B cell (primary cell): Measurements from ENCODE around the gene RAD51AP2. TPM values are rescaled to one million over a fixed set of nuclear protein-coding genes. Genes with fewer than 3 reads are reported as not detected.
"Not testable (repeated sequence)": the region's sequence is repeated elsewhere in the genome, so short reads cannot be mapped to it uniquely, and the experiment has no call there.

Experiments
- ATAC-seq: fragments of 200-7000 bp; cut with Tn5 transposase; one replicate; pipeline ENCODE4 v1.10.0; 2021; ENCODE audit warnings: low read depth, mild to moderate bottlenecking, moderate number of reproducible peaks, moderate library complexity
- CTCF ChIA-PET: fragments of 350-600 bp; sonication (Branson Sonifier 250); formaldehyde crosslinking; loops from one replicate; lab custom pipeline; 2021; ENCODE audit warnings: antibody characterized with exemption, inconsistent platforms; lab: Charles Lee
- POLR2A ChIA-PET: fragments of 350-600 bp; sonication (Branson Sonifier 250); formaldehyde crosslinking; loops from one replicate; lab custom pipeline; 2021; ENCODE audit warnings: antibody characterized with exemption; lab: Charles Lee
- DNase-seq: peaks from one replicate; pipeline ENCODE4 v3.0.0; 2013
- H2AFZ ChIP-seq: 2 replicates; pipeline ENCODE4 v1.6.1; 2012; ENCODE audit warnings: mild to moderate bottlenecking, low read depth, low read length; ENCODE audit not compliant: insufficient read depth, poor library complexity, severe bottlenecking
- H3K27ac ChIP-seq, 2 donors: 1 replicate in 1 of 2; 2 replicates in 1 of 2; pipeline ENCODE4 v1.5.1; 2012 to 2013; ENCODE audit warnings: low read length in 2 of 2, mild to moderate bottlenecking in 2 of 2, moderate library complexity in 1 of 2
- H3K27me3 ChIP-seq, 4 experiments: fragments of 200-600 bp in 1 of 4; sonication (generic) in 1 of 4; replicated peaks in 1 of 4; 1 replicate in 2 of 4; 2 replicates in 2 of 4; pipeline versions ENCODE4 v1.6.1 to v1.7.0; 2013 to 2016; ENCODE audit warnings: low read length in 3 of 4, mild to moderate bottlenecking in 2 of 4, mixed read lengths in 1 of 4, moderate library complexity in 1 of 4; ENCODE audit not compliant: insufficient read depth in 4 of 4, control insufficient read depth in 3 of 4; ENCODE audit errors: control extremely low read depth in 1 of 4
- H3K36me3 ChIP-seq, 2 experiments: replicated peaks in 1 of 2; 1 replicate in 1 of 2; 2 replicates in 1 of 2; pipeline versions ENCODE4 v1.6.1 to v1.7.1; 2013; ENCODE audit warnings: low read length in 1 of 2; ENCODE audit not compliant: insufficient read depth in 2 of 2, control insufficient read depth in 1 of 2; ENCODE audit errors: control extremely low read depth in 1 of 2, extremely low read depth in 1 of 2
- H3K4me1 ChIP-seq, 2 donors: fragments of 200-600 bp in 1 of 2; sonication (generic) in 1 of 2; 1 replicate in 1 of 2; 2 replicates in 1 of 2; pipeline versions ENCODE4 v1.5.1 to v1.6.1; 2013 to 2017; ENCODE audit warnings: low read length in 2 of 2; ENCODE audit not compliant: control insufficient read depth in 2 of 2, insufficient read depth in 2 of 2
- H3K4me2 ChIP-seq: replicated peaks from 2 replicates; pipeline ENCODE3; 2012; ENCODE audit warnings: mild to moderate bottlenecking, low read depth, low read length; ENCODE audit not compliant: poor library complexity, severe bottlenecking
- H3K4me3 ChIP-seq, 5 experiments: fragments of 200-600 bp in 1 of 5; sonication (generic) in 1 of 5; 1 replicate in 3 of 5; 2 replicates in 2 of 5; pipeline versions ENCODE4 v1.5.1 to v1.7.0; 2011 to 2016; ENCODE audit warnings: low read length in 4 of 5, mild to moderate bottlenecking in 4 of 5, low read depth in 2 of 5, control low read depth in 1 of 5, moderate library complexity in 1 of 5; ENCODE audit not compliant: insufficient read depth in 1 of 5; ENCODE audit errors: control extremely low read depth in 1 of 5, extremely low read depth in 1 of 5
- H3K79me2 ChIP-seq: fragments of 200-600 bp; sonication (generic); one replicate; pipeline ENCODE4 v1.6.0; 2016; ENCODE audit warnings: low read length; ENCODE audit not compliant: control insufficient read depth, insufficient read depth
- H3K9ac ChIP-seq: fragments of 200-600 bp; sonication (generic); 2 replicates; pipeline ENCODE4 v1.6.1; 2017; ENCODE audit warnings: mild to moderate bottlenecking, low read length, moderate library complexity
- H3K9me3 ChIP-seq, 3 donors: one replicate each; pipeline versions ENCODE4 v1.6.1 to v1.7.1; 2013; ENCODE audit warnings: low read length in 2 of 3; ENCODE audit not compliant: control insufficient read depth in 2 of 3, insufficient read depth in 1 of 3; ENCODE audit errors: control extremely low read depth in 1 of 3
- H4K20me1 ChIP-seq: 2 replicates; pipeline ENCODE4 v1.6.0; 2012; ENCODE audit warnings: mild to moderate bottlenecking, low read length; ENCODE audit not compliant: insufficient read depth, control insufficient read depth, poor library complexity, severe bottlenecking
- H3K27ac Mint-ChIP-seq: one replicate; pipeline ENCODE4 v1.8.0; 2021; ENCODE audit warnings: mixed read lengths
- H3K27me3 Mint-ChIP-seq: one replicate; pipeline ENCODE4 v1.8.0; 2021; ENCODE audit warnings: mixed read lengths
- H3K4me1 Mint-ChIP-seq: one replicate; pipeline ENCODE4 v1.8.0; 2021; ENCODE audit warnings: mixed read lengths
- H3K4me3 Mint-ChIP-seq: one replicate; pipeline ENCODE4 v1.8.0; 2021; ENCODE audit warnings: mixed read lengths
- H3K9me3 Mint-ChIP-seq: one replicate; pipeline ENCODE4 v1.8.0; 2022; ENCODE audit warnings: mixed read lengths; ENCODE audit not compliant: insufficient read depth
- CTCF ChIP-seq: fragments of 200-600 bp; IDR thresholded peaks from one replicate; pipeline ENCODE4 v1.8.0; 2022; ENCODE audit warnings: antibody characterized with exemption, mild to moderate bottlenecking
- EZH2 ChIP-seq: IDR thresholded peaks from 2 replicates; pipeline ENCODE4 v1.6.1; 2012; ENCODE audit warnings: borderline replicate concordance, low read depth, mild to moderate bottlenecking, moderate library complexity, low read length; ENCODE audit not compliant: insufficient read depth, poor library complexity, severe bottlenecking
- WGBS: methylation state at CpG from one replicate; pipeline ENCODE4 v1.1.5; 2013; ENCODE audit warnings: missing lambda C conversion rate; ENCODE audit not compliant: insufficient coverage; 5-methylcytosine and 5-hydroxymethylcytosine counted together
- intact Hi-C: fragments of 100-400 bp; cut with micrococcal nuclease; formaldehyde crosslinking; loops from one replicate; pipeline ENCODE4 v1.10.0; 2022
- polyA plus RNA-seq: library from polyadenylated mRNA; depleted of rRNA; stranded (reverse); fragments of >200 nt; gene quantifications from 2 replicates; pipeline ENCODE4 v1.2.3, GENCODE V29; 2012
- total RNA-seq, 2 donors: library from RNA; stranded (reverse); fragments of 120-200 nt in 1 of 2; gene quantifications; 1 replicate in 1 of 2; 2 replicates in 1 of 2; pipeline versions ENCODE4 v1.2.3 to v1.2.4, GENCODE V29; 2013 to 2022

The RAD51AP2 gene
- total and polyA plus RNA-seq, 2 donors (not counting 1 experiment from before 2014, with no cell fraction given): not detected

DNA sequence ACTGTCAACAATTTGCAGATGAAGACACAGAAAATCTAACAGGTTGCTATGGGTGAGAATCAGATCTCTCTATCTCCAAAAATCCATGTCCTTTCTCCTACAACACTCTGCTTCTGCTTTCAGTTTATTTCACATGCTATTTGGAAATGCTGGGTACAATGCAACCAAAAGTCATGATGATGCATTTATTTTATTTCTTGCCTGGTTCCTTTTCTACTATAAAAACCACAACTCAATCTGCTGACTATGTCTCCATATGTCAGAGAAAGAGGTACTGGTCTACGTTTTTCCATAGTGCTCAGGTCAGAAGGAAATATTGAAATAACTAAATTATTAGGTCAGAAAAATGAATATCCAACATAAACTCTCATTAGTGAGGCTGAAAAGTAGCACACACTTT is 20.5 kb downstream of the RAD51AP2 start:
- CTCF ChIA-PET: no interaction called here
- intact Hi-C loops: no loop called here
- TF ChIP-seq CTCF (no peak), EZH2 (no peak)
- no peaks in the 10 kb centered on the region for H3K9me3 Mint-ChIP-seq
- no peak overlapping the region for H3K9ac ChIP-seq
- DNase-seq (no peak), ATAC-seq (no peak)
- no peak overlapping the region for H3K27ac Mint-ChIP-seq
- no peak overlapping the region for H3K4me3 Mint-ChIP-seq
- no peak overlapping the region for H3K4me2 ChIP-seq
- peaks cover 17% of the 10 kb centered on the region for H3K27me3 Mint-ChIP-seq
- no peak overlapping the region for H3K27ac ChIP-seq
- peaks cover 0 to 4% (median 0%) of the 10 kb centered on the region in 4 experiments for H3K27me3 ChIP-seq
- no peaks in the 10 kb centered on the region for H3K4me1 ChIP-seq
- no CpG with 5 or more reads among the region's 1 CpG for WGBS
- no peak overlapping the region for H2AFZ ChIP-seq
- no peak overlapping the region for H3K4me3 ChIP-seq
- no peaks in the 10 kb centered on the region for H3K79me2 ChIP-seq
- H3K9me3 ChIP-seq: no peaks in the 10 kb centered on the region
- H3K36me3 ChIP-seq: no peaks in the 10 kb centered on the region
- no peaks in the 10 kb centered on the region for H3K4me1 Mint-ChIP-seq
- POLR2A ChIA-PET: no interaction called here
- no peaks in the 10 kb centered on the region for H4K20me1 ChIP-seq

DNA sequence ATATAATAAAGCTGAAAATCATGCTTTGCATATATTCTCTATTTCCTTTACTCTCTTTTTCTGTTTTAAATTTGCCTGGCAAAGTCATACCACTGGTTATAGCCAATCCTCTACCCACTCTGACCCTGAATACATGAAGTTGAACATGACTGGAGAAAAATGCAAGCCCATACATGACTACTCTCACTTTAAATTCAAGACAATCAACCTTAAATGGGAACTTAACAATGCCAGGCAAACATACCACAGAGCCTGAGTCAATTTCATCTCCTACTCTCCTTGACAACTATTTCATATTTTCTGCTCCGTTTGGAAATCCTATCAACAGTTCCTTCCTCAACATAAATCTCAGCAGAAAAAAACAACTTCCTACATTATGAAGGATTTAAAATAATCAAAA is 22.6 kb downstream of the RAD51AP2 start:
- POLR2A ChIA-PET: no interaction called here
- no peaks in the 10 kb centered on the region for H3K27me3 ChIP-seq
- no peaks in the 10 kb centered on the region for H3K36me3 ChIP-seq
- CTCF ChIA-PET: no interaction called here
- ATAC-seq (no peak), DNase-seq (no peak)
- Mint-ChIP-seq H3K9me3 (no peaks in the 10 kb centered on the region), H3K27me3 (peaks cover 9% of the 10 kb centered on the region), H3K4me3 (no peak overlapping the region), H3K4me1 (no peaks in the 10 kb centered on the region), H3K27ac (no peak overlapping the region)
- H3K9ac ChIP-seq: no peak overlapping the region
- no peaks in the 10 kb centered on the region for H4K20me1 ChIP-seq
- H3K79me2 ChIP-seq: no peaks in the 10 kb centered on the region
- intact Hi-C loops: no loop called here
- no peaks in the 10 kb centered on the region for H3K9me3 ChIP-seq
- WGBS: no CpG with 5 or more reads among the region's 1 CpG
- no peak overlapping the region for H3K4me3 ChIP-seq
- no peak overlapping the region for H3K4me2 ChIP-seq
- H3K27ac ChIP-seq: no peak overlapping the region
- no peak overlapping the region for H2AFZ ChIP-seq
- no peaks in the 10 kb centered on the region for H3K4me1 ChIP-seq
- no peak for TF ChIP-seq EZH2
- TF ChIP-seq CTCF: no peak

DNA sequence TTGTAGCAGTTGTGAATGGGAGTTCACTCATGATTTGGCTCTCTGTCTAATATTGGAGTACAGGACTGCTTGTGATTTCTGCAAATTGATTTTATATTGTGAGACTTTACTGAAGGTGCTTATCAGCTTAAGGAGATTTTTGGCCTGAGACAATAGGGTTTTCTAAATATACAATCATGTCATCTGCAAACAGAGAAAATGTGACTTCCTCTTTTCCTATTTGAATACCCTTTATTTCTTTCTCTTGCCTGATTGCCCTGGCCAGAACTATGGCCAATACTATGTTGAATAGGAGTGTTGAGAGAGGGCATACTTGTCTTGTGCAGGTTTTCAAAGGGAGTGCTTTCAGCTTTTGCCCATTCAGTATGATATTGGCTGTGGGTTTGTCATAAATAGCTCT is 28.1 kb downstream of the RAD51AP2 start:
- H3K9me3 ChIP-seq, H3K4me3 ChIP-seq, H4K20me1 ChIP-seq, H3K9me3 Mint-ChIP-seq, intact Hi-C loops, H3K9ac ChIP-seq, H3K79me2 ChIP-seq, H3K4me1 ChIP-seq, ATAC-seq, H3K4me3 Mint-ChIP-seq, DNase-seq, H3K27me3 Mint-ChIP-seq, POLR2A ChIA-PET, H3K4me2 ChIP-seq, H3K27ac Mint-ChIP-seq, H2AFZ ChIP-seq, H3K27me3 ChIP-seq, H3K36me3 ChIP-seq, CTCF ChIA-PET, H3K27ac ChIP-seq, H3K4me1 Mint-ChIP-seq: not testable (repeated sequence)
